Measurements from ENCODE around the gene NUP93. TPM values are rescaled to one million over a fixed set of nuclear protein-coding genes. Genes with fewer than 3 reads are reported as not detected.

The NUP93 gene
- total RNA-seq, 2 experiments from 2014 or later, result 45.6 to 47.2 TPM

DNA sequence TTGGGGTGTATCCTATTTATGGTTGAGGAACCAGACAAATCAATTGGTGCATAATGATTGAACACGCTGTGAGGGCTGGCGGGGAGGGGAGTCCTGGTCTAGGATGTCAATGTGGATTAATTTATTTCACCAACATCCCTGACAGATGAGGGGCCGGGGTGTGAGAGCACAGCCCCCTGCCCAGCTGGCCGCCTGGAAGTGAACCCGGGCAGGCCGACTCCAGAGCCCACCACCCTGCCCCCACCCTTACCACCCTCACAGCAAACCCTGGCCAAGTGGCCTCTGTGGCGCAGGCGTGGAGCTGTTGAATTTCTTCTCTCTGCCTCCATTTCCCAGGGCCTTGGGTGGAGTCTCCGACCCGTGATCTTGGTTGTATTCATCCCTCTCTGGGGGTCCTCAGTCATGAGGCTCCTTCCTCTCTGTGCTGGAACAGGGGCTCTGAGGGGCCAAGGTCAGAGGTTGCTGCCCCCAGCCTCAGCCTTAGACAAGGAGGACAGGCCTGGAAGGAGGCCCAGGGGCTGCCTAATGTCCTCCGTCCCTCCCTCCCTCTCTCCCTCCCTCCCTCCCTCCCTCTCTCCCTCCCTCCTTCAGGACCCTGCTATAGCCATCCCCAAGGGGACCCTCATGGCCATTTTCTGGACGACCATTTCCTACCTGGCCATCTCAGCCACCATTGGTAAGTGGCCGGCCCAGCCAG is 147.7 kb downstream of the NUP93 start:
- no peak overlapping the region for H3K27ac ChIP-seq (ENCODE audit: low read depth in 1 of 2, low read length in 2 of 2)
- Mint-ChIP-seq H3K9me3 (no peaks in the 10 kb centered on the region), H3K27me3 (no peaks in the 10 kb centered on the region), H3K4me1 (ENCODE audit: low read depth) (no peaks in the 10 kb centered on the region), H3K4me3 (no peak overlapping the region), H3K27ac (no peak overlapping the region), H3K36me3 (ENCODE audit: low read depth) (no peaks in the 10 kb centered on the region)
- no peaks in the 10 kb centered on the region for H3K27me3 ChIP-seq (ENCODE audit: control insufficient read depth in 1 of 2, insufficient read depth in 2 of 2, low read length in 2 of 2)
- intact Hi-C loops (cut with DNase I, micrococcal nuclease), result no loop called here
- no peaks in the 10 kb centered on the region for H3K36me3 ChIP-seq (ENCODE audit: insufficient read depth, low read length)
- CTCF ChIA-PET, result no interaction called here
- H3K9me3 ChIP-seq (ENCODE audit: control insufficient read depth in 1 of 2, insufficient read depth in 1 of 2, low read length in 2 of 2), result no peaks in the 10 kb centered on the region
- DNase-seq (no peak), ATAC-seq (ENCODE audit: poor library complexity) (no peak)
- TF ChIP-seq, protein P1, sequence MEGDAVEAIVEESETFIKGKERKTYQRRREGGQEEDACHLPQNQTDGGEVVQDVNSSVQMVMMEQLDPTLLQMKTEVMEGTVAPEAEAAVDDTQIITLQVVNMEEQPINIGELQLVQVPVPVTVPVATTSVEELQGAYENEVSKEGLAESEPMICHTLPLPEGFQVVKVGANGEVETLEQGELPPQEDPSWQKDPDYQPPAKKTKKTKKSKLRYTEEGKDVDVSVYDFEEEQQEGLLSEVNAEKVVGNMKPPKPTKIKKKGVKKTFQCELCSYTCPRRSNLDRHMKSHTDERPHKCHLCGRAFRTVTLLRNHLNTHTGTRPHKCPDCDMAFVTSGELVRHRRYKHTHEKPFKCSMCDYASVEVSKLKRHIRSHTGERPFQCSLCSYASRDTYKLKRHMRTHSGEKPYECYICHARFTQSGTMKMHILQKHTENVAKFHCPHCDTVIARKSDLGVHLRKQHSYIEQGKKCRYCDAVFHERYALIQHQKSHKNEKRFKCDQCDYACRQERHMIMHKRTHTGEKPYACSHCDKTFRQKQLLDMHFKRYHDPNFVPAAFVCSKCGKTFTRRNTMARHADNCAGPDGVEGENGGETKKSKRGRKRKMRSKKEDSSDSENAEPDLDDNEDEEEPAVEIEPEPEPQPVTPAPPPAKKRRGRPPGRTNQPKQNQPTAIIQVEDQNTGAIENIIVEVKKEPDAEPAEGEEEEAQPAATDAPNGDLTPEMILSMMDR (IDR thresholded peaks at IDR 0.05), result no peak
- POLR2A ChIA-PET, result no interaction called here
- H3K4me1 ChIP-seq (ENCODE audit: insufficient read depth, low read length), result no peaks in the 10 kb centered on the region
- H3K4me3 ChIP-seq (ENCODE audit: low read length), result no peak overlapping the region

- H3K4me1 ChIP-seq (ENCODE audit: insufficient read depth, low read length), result no peaks in the 10 kb centered on the region
- TF ChIP-seq, protein P1 (IDR thresholded peaks at IDR 0.05), result no peak
- H3K9me3 ChIP-seq (ENCODE audit: control insufficient read depth in 1 of 2, insufficient read depth in 1 of 2, low read length in 2 of 2), result no peaks in the 10 kb centered on the region
- intact Hi-C loops (cut with DNase I, micrococcal nuclease), result no loop called here
- H3K27ac ChIP-seq (ENCODE audit: low read depth in 1 of 2, low read length in 2 of 2), result no peak overlapping the region
- Mint-ChIP-seq H3K9me3 (no peaks in the 10 kb centered on the region), H3K27me3 (no peaks in the 10 kb centered on the region), H3K36me3 (ENCODE audit: low read depth) (no peaks in the 10 kb centered on the region), H3K4me1 (ENCODE audit: low read depth) (no peaks in the 10 kb centered on the region), H3K27ac (no peak overlapping the region), H3K4me3 (no peak overlapping the region)
- no peaks in the 10 kb centered on the region for H3K36me3 ChIP-seq (ENCODE audit: insufficient read depth, low read length)
- H3K4me3 ChIP-seq (ENCODE audit: low read length), result no peak overlapping the region
- ATAC-seq (ENCODE audit: poor library complexity) (no peak), DNase-seq (no peak)
- ChIA-PET POLR2A (interaction anchor here (1.2 kb wide), 1 partner anchor 55 kb away, joined by 4 read pairs; no protein-coding TSS in a partner anchor), CTCF (no interaction called here)
- H3K27me3 ChIP-seq (ENCODE audit: control insufficient read depth in 1 of 2, insufficient read depth in 2 of 2, low read length in 2 of 2), result no peaks in the 10 kb centered on the region
Observed at GRCh38 chr16:56878282-56878854, 148.4 kb downstream of the NUP93 start.

DNA sequence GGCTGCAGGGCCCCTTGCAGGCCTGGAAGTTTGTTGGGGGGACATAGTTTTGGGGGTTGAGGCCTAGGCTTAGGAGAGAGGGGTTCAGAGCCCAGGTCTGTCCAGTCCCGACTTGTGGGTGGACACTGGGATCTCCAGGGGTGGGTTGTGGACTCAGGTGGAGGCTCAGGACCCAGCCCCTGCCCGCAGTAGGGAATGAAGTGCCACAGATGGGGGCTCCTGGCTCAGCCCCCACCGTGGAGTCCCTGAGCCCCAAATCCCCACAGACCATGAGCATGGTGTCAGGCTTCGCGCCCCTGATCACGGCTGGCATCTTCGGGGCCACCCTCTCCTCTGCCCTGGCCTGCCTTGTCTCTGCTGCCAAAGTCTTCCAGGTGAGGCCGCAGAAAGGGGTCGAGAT is 149.3 kb downstream of the NUP93 start:
- Histone ChIP-seq H3K36me3 (ENCODE audit: insufficient read depth, low read length) (no peaks in the 10 kb centered on the region), H3K27ac (ENCODE audit: low read depth in 1 of 2, low read length in 2 of 2) (no peak overlapping the region), H3K4me3 (ENCODE audit: low read length) (no peak overlapping the region), H3K4me1 (ENCODE audit: insufficient read depth, low read length) (no peaks in the 10 kb centered on the region), H3K27me3 (ENCODE audit: control insufficient read depth in 1 of 2, insufficient read depth in 2 of 2, low read length in 2 of 2) (no peaks in the 10 kb centered on the region), H3K9me3 (ENCODE audit: control insufficient read depth in 1 of 2, insufficient read depth in 1 of 2, low read length in 2 of 2) (no peaks in the 10 kb centered on the region)
- Mint-ChIP-seq H3K9me3 (no peaks in the 10 kb centered on the region), H3K27ac (no peak overlapping the region), H3K36me3 (ENCODE audit: low read depth) (no peaks in the 10 kb centered on the region), H3K27me3 (no peaks in the 10 kb centered on the region), H3K4me3 (no peak overlapping the region), H3K4me1 (ENCODE audit: low read depth) (no peaks in the 10 kb centered on the region)
- ATAC-seq (ENCODE audit: poor library complexity) (no peak), DNase-seq (no peak)
- intact Hi-C loops (cut with DNase I, micrococcal nuclease), result no loop called here
- POLR2A ChIA-PET, result interaction anchor here (1.2 kb wide), 1 partner anchor 54 kb away, joined by 4 read pairs; no protein-coding TSS in a partner anchor
- CTCF ChIA-PET, result no interaction called here
- TF ChIP-seq, protein P1 (IDR thresholded peaks at IDR 0.05), result no peak

Measured in CD4-positive, alpha-beta T cell (primary cell).